HepG2 (cell line): ENCODE measurements around the gene MMP24OS. TPM values are rescaled to one million over a fixed set of nuclear protein-coding genes. Genes with fewer than 3 reads are reported as not detected.
A peak's percentile ranks its signal among the peaks of the same experiment; 100 is the strongest.

Experiments
- CCDC6 ChIP-seq: sonication (generic); formaldehyde crosslinking; IDR thresholded peaks from 2 replicates; pipeline ENCODE4 v1.8.1; 2022; ENCODE audit warnings: mild to moderate bottlenecking, missing genetic modification reagents, moderate library complexity
- CENPX ChIP-seq: sonication (generic); formaldehyde crosslinking; IDR thresholded peaks from 2 replicates; pipeline ENCODE4 v1.9.0; 2021; ENCODE audit warnings: mild to moderate bottlenecking, missing genetic modification reagents, moderate library complexity
- FOXO4 ChIP-seq: sonication (generic); formaldehyde crosslinking; conservative IDR thresholded peaks from 2 replicates; pipeline ENCODE4 v1.8.1; 2023; ENCODE audit warnings: missing genetic modification reagents
- HNF1B ChIP-seq: sonication (generic); formaldehyde crosslinking; IDR thresholded peaks from 2 replicates; pipeline ENCODE4 v1.5.1; 2020; ENCODE audit warnings: mild to moderate bottlenecking, moderate library complexity, missing genetic modification reagents
- HNRNPL ChIP-seq: fragments of 200-400 bp; formaldehyde crosslinking; IDR thresholded peaks from 2 replicates; pipeline ENCODE4 v1.6.1; 2017; ENCODE audit warnings: mild to moderate bottlenecking, low read depth, low read length
- NFE2L1 ChIP-seq: sonication (generic); formaldehyde crosslinking; IDR thresholded peaks from 2 replicates; pipeline ENCODE4 v1.4.0; 2020; ENCODE audit warnings: missing genetic modification reagents, mild to moderate bottlenecking, borderline replicate concordance
- PITX1 ChIP-seq: sonication (generic); formaldehyde crosslinking; IDR thresholded peaks from 2 replicates; pipeline ENCODE4 v1.5.1; 2020; ENCODE audit warnings: mild to moderate bottlenecking, missing genetic modification reagents
- TBP ChIP-seq: sonication (generic); formaldehyde crosslinking; IDR thresholded peaks from 2 replicates; pipeline ENCODE4 v1.5.0; 2020; ENCODE audit warnings: missing genetic modification reagents
- TERF1 ChIP-seq: sonication (generic); formaldehyde crosslinking; IDR thresholded peaks from 2 replicates; pipeline ENCODE4 v1.8.0; 2022; ENCODE audit warnings: mild to moderate bottlenecking, missing genetic modification reagents, moderate library complexity
- ZBTB33 ChIP-seq: sonication (generic); formaldehyde crosslinking; IDR thresholded peaks from 2 replicates; pipeline ENCODE4 v1.4.0; 2020; ENCODE audit warnings: missing genetic modification reagents
- ZFX ChIP-seq: sonication (generic); formaldehyde crosslinking; IDR thresholded peaks from 2 replicates; pipeline ENCODE4 v1.4.0; 2020; ENCODE audit warnings: mild to moderate bottlenecking, low read depth, missing genetic modification reagents, moderate library complexity
- ZKSCAN8 ChIP-seq: IDR thresholded peaks from 2 replicates; pipeline ENCODE4 v1.6.1; 2016; ENCODE audit warnings: borderline replicate concordance, missing genetic modification reagents, missing compliant biosample characterization
- ZNF547 ChIP-seq: sonication (generic); formaldehyde crosslinking; IDR thresholded peaks from 2 replicates; pipeline ENCODE4 v1.5.1; 2020; ENCODE audit warnings: mild to moderate bottlenecking, missing genetic modification reagents
- ZNF607 ChIP-seq: sonication (generic); formaldehyde crosslinking; IDR thresholded peaks from 2 replicates; pipeline ENCODE4 v1.5.1; 2020; ENCODE audit warnings: missing genetic modification reagents, mild to moderate bottlenecking, borderline replicate concordance
- ZNF687 ChIP-seq: sonication (generic); formaldehyde crosslinking; IDR thresholded peaks from 2 replicates; pipeline ENCODE4 v1.5.1; 2020; ENCODE audit warnings: mild to moderate bottlenecking, missing genetic modification reagents, moderate library complexity
- ZNF839 ChIP-seq: sonication (generic); formaldehyde crosslinking; IDR thresholded peaks from 2 replicates; pipeline ENCODE4 v1.4.0; 2020; ENCODE audit warnings: missing genetic modification reagents, mild to moderate bottlenecking, borderline replicate concordance
- ZNF883 ChIP-seq: sonication (generic); formaldehyde crosslinking; IDR thresholded peaks from 2 replicates; pipeline ENCODE4 v1.5.1; 2020; ENCODE audit warnings: mild to moderate bottlenecking, missing genetic modification reagents; ENCODE audit errors: not compliant biosample characterization
- polyA plus RNA-seq, 8 experiments: library from polyadenylated mRNA; depleted of rRNA in 3 of 8; stranded (reverse) in 7 of 8; unstranded in 1 of 8; fragments of >200 nt; fragmentation: Illumina TruSeq in 4 of 8; extraction: Trizol in 4 of 8; gene quantifications; 2 replicates each; pipeline versions ENCODE4 v1.2.1 to v1.2.3, GENCODE V29; 2011 to 2016; ENCODE audit warnings: low read depth in 4 of 8, missing spikeins in 1 of 8, mixed read lengths in 1 of 8; ENCODE audit not compliant: insufficient read depth in 1 of 8
- total RNA-seq, 5 experiments: library from RNA; depleted of rRNA; stranded (reverse); fragments of >200 nt; fragmentation: Illumina TruSeq; extraction: Trizol; gene quantifications; 2 replicates each; pipeline ENCODE4 v1.2.3, GENCODE V29; 2016; ENCODE audit warnings: low read depth in 1 of 5

MMP24OS gene
- total and polyA plus RNA-seq, 2 of the 13 experiments (the other 11 are each of a cell fraction or from before 2014, with no cell fraction given): 6.0 to 8.5 TPM

GRCh38 chr20:35263532-35264341 is 14.2 kb downstream of the MMP24OS start (continued):
- TF ChIP-seq FOXO4 (CRISPR knock-in tag): 0 out of 2 replicates have a peak, but pooled peaks have one; percentile 8
- no peak for TF ChIP-seq TBP
- 0 out of 2 replicates have a peak, but pooled peaks have one; percentile 32 for TF ChIP-seq NFE2L1
- TF ChIP-seq ZBTB33 (CRISPR knock-in tag): peak; percentile 82
- TF ChIP-seq CCDC6: 0 out of 2 replicates have a peak, but pooled peaks have one; percentile 20
- TF ChIP-seq ZKSCAN8: no peak
- TF ChIP-seq CENPX (CRISPR knock-in tag): no peak
- peak; percentile 32; the same call in 1 of the 2 replicates for TF ChIP-seq ZFX (CRISPR knock-in tag)
- no peak for TF ChIP-seq HNF1B (CRISPR knock-in tag)
- TF ChIP-seq ZNF839 (CRISPR knock-in tag): 0 out of 2 replicates have a peak, but pooled peaks have one; percentile 49
- 0 out of 2 replicates have a peak, but pooled peaks have one; percentile 43 for TF ChIP-seq HNRNPL
- peak; percentile 48 for TF ChIP-seq ZNF883 (CRISPR knock-in tag)
- peak; percentile 80 for TF ChIP-seq ZNF687 (CRISPR knock-in tag)
- TF ChIP-seq PITX1 (CRISPR knock-in tag): peak; percentile 6; the same call in 1 of the 2 replicates
- TF ChIP-seq ZNF607: peak; percentile 62; the same call in 1 of the 2 replicates
- peak; percentile 51; the same call in 1 of the 2 replicates for TF ChIP-seq ZNF547 (CRISPR knock-in tag)
- 0 out of 2 replicates have a peak, but pooled peaks have one; percentile 42 for TF ChIP-seq TERF1 (CRISPR knock-in tag)
